H1 (cell line): ENCODE data around the gene MKRN2OS. TPM values are rescaled to one million over a fixed set of nuclear protein-coding genes. Genes with fewer than 3 reads are reported as not detected.

Experiments used
- BACH1 ChIP-seq: IDR thresholded peaks from 2 replicates; pipeline ENCODE4 v1.6.1; 2012; ENCODE audit warnings: low read length, improper control_type of control experiment
- SIN3A ChIP-seq, 2 experiments: IDR thresholded peaks in 1 of 2; conservative IDR thresholded peaks in 1 of 2; 2 replicates each; pipeline ENCODE4 v1.6.1; 2011 to 2012; ENCODE audit warnings: low read length in 2 of 2, improper control_type of control experiment in 1 of 2, low read depth in 1 of 2, mild to moderate bottlenecking in 1 of 2
- TEAD4 ChIP-seq: IDR thresholded peaks from 2 replicates; pipeline ENCODE4 v1.6.1; 2012; ENCODE audit warnings: low read depth, low read length, inconsistent platforms, mixed read lengths
- polyA plus RNA-seq, 7 experiments: library from polyadenylated mRNA; depleted of rRNA in 3 of 7; stranded (reverse) in 5 of 7; unstranded in 2 of 7; fragments of >200 nt in 5 of 7; fragments of 200-250 nt in 2 of 7; gene quantifications; 1 replicate in 5 of 7; 2 replicates in 1 of 7; 4 replicates in 1 of 7; pipeline versions ENCODE4 v1.2.1 to v1.2.3, GENCODE V29; 2011 to 2013; ENCODE audit warnings: missing spikeins in 2 of 7, mixed read lengths in 2 of 7
- total RNA-seq: library from RNA; stranded (reverse); fragmentation: NEBNext Ultra II Directional; extraction: Animal tissue kit (Norgen Biotek cat#: 25700); gene quantifications from 2 replicates; pipeline ENCODE4 v1.2.1, GENCODE V29; 2021
- TF ChIP-seq, protein P1 (sequence below): fragments of 300-600 bp; sonication (generic); IDR thresholded peaks from 2 replicates; pipeline ENCODE4 v1.7.1; 2012; ENCODE audit warnings: low read length, moderate library complexity, mild to moderate bottlenecking, inconsistent platforms; ENCODE audit not compliant: insufficient replicate concordance

Gene MKRN2OS
- total and polyA plus RNA-seq, 2 of the 8 experiments (the other 6 are each of a cell fraction or from before 2014, with no cell fraction given) = 0.15 to 0.41 TPM

DNA sequence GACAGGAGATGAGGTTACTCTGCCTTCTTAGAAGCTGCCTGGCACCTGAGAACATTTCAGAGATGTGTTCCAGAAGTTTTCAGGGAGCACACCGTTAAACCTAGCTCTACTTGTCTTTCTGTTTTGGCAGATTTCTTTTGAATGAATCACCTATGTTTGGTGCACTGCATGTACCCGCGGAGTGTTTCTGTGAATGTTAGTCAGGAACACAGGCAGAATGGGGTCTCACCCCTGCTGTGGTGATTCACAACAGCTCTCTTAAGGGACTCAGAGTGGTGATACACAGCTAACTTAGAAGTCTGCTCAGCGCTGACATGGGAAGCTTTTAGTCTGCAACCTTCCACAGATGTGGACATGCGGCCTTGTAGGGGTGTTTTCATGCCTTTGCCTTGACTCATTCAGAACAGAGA, 37.0 kb downstream of the MKRN2OS start (continued):
- TF ChIP-seq, protein P1, sequence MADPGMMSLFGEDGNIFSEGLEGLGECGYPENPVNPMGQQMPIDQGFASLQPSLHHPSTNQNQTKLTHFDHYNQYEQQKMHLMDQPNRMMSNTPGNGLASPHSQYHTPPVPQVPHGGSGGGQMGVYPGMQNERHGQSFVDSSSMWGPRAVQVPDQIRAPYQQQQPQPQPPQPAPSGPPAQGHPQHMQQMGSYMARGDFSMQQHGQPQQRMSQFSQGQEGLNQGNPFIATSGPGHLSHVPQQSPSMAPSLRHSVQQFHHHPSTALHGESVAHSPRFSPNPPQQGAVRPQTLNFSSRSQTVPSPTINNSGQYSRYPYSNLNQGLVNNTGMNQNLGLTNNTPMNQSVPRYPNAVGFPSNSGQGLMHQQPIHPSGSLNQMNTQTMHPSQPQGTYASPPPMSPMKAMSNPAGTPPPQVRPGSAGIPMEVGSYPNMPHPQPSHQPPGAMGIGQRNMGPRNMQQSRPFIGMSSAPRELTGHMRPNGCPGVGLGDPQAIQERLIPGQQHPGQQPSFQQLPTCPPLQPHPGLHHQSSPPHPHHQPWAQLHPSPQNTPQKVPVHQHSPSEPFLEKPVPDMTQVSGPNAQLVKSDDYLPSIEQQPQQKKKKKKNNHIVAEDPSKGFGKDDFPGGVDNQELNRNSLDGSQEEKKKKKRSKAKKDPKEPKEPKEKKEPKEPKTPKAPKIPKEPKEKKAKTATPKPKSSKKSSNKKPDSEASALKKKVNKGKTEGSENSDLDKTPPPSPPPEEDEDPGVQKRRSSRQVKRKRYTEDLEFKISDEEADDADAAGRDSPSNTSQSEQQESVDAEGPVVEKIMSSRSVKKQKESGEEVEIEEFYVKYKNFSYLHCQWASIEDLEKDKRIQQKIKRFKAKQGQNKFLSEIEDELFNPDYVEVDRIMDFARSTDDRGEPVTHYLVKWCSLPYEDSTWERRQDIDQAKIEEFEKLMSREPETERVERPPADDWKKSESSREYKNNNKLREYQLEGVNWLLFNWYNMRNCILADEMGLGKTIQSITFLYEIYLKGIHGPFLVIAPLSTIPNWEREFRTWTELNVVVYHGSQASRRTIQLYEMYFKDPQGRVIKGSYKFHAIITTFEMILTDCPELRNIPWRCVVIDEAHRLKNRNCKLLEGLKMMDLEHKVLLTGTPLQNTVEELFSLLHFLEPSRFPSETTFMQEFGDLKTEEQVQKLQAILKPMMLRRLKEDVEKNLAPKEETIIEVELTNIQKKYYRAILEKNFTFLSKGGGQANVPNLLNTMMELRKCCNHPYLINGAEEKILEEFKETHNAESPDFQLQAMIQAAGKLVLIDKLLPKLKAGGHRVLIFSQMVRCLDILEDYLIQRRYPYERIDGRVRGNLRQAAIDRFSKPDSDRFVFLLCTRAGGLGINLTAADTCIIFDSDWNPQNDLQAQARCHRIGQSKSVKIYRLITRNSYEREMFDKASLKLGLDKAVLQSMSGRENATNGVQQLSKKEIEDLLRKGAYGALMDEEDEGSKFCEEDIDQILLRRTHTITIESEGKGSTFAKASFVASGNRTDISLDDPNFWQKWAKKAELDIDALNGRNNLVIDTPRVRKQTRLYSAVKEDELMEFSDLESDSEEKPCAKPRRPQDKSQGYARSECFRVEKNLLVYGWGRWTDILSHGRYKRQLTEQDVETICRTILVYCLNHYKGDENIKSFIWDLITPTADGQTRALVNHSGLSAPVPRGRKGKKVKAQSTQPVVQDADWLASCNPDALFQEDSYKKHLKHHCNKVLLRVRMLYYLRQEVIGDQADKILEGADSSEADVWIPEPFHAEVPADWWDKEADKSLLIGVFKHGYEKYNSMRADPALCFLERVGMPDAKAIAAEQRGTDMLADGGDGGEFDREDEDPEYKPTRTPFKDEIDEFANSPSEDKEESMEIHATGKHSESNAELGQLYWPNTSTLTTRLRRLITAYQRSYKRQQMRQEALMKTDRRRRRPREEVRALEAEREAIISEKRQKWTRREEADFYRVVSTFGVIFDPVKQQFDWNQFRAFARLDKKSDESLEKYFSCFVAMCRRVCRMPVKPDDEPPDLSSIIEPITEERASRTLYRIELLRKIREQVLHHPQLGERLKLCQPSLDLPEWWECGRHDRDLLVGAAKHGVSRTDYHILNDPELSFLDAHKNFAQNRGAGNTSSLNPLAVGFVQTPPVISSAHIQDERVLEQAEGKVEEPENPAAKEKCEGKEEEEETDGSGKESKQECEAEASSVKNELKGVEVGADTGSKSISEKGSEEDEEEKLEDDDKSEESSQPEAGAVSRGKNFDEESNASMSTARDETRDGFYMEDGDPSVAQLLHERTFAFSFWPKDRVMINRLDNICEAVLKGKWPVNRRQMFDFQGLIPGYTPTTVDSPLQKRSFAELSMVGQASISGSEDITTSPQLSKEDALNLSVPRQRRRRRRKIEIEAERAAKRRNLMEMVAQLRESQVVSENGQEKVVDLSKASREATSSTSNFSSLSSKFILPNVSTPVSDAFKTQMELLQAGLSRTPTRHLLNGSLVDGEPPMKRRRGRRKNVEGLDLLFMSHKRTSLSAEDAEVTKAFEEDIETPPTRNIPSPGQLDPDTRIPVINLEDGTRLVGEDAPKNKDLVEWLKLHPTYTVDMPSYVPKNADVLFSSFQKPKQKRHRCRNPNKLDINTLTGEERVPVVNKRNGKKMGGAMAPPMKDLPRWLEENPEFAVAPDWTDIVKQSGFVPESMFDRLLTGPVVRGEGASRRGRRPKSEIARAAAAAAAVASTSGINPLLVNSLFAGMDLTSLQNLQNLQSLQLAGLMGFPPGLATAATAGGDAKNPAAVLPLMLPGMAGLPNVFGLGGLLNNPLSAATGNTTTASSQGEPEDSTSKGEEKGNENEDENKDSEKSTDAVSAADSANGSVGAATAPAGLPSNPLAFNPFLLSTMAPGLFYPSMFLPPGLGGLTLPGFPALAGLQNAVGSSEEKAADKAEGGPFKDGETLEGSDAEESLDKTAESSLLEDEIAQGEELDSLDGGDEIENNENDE = no peak
- TF ChIP-seq SIN3A (conservative IDR thresholded peaks at IDR 0.05 in 1 of 2, IDR thresholded peaks at IDR 0.05 in 1 of 2; ENCODE audit: low read depth in 1 of 2, low read length in 2 of 2) (no peak), BACH1 (no peak), TEAD4 (no peak)
